Activated CD4-positive, CD25-positive, alpha-beta regulatory T cell treated with anti-CD3 and anti-CD28 coated beads, Interleukin-2, amount 50 U/mL, for 16 hours (primary cell): ENCODE results near the gene ANKDD1A.

Experiments
- DNase-seq: peaks from one replicate; pipeline ENCODE4 v3.0.0-alpha.2; 2020; ENCODE audit warnings: low read depth, low spot score

Gene ANKDD1A

DNA sequence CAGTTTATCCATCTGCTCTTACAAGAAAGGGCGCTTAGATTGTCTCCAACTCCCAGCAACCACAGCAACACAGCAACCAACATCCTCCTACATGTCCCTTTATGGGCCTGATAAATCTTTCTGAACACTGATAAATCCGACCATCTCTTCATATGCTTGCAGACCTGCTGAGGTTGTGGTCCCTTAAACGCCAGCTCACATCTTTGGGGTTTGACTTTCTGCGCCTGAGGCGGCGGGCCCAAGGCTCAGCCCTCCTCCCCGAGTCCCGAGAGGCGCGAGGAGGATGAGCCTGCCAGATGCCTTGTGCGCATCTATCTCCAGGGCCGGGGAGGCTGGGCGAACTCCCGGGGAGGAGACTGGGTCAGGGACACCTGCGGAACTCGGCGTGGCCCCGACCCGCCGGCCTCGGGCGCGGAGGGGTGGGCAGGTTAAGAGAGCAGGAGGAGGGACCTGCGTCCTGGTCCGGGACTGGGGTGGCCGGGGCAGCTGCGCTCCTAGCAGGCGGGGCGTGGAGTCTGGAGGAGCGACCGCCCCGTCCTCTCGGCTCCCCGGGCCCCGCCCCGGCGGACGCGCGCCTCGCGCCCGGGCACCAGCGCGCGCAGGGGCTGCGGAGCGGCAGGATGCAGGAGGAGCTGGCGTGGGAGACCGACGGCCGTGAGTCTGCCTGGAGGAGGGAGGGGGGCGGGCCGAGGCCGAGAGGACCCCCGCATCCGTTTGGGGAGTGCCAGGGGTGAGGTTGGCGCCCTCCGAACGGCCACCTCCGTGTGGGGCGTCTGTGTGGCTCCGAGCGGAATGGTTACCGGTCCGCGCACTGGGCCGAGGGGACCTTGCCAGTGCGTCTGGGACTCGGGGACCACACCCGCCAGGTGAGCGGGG is at the start of gene ANKDD1A:
Gene ANKDD1A (plus strand): TSS at position 592 of the 876 bp plus-strand sequence. CDS start 29 bp downstream, at position 621.
- no peak for DNase-seq

DNA sequence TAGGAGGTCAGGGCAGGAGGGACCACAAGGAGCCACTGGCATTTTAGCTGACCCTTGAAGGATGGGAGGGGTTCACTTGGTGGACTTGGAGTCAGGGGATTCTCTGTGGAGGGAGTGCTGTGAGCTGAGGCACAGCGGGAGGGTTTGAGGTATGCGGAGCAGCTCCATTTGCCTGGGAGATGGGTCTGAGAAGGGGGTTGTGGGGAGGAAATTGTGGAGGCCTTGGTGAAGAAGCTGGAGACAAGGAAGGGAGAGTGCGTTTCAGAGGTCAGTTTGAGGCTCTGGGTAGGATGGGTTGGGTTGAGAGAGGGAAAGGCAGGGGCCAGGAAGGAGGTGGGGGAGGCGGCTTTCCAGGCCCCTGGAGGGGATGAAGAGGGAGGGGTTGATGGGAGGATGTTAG is 49.7 kb upstream of the ANKDD1A start:
- no peak for DNase-seq

DNA sequence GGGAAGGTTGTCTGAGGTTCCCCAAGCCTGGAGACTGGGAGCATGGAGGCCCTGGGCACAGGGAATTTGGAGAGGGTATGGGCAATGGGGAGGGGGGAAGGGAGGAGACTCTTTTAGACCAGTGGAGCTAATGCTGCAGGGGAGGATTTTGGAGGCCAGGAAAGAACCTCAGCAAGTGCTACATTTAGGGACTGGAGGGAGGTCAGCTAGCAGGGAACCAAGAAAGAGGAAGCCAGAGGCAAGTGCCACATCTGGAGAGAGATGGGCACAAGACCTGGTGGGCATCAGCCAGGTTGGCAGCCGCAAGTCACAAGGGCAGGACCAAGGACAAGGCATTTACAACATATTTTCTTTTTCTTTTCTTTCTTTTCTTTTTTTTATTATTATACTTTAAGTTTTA is 49.3 kb upstream of the ANKDD1A start:
- no peak for DNase-seq

DNA sequence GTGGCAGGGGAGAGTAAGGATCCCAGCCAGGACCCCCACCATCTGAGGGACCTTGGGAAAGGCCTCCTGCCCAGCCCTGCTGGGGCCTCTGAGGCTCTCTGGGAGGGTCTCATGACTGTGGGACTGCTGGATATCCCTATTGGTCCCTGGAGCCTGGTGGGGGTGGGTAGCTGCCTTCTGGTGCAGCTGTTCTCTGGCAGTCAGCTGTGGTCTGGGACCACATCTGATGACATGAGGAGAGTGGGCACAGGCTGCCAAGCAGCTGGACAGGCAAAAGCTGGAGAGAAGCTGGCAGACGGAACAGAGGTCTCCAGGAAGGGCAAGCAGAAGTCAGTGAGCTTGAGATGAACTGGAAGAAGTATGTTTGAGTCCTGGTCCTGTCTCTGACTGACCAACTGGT is 47.6 kb upstream of the ANKDD1A start:
- no peak for DNase-seq

DNA sequence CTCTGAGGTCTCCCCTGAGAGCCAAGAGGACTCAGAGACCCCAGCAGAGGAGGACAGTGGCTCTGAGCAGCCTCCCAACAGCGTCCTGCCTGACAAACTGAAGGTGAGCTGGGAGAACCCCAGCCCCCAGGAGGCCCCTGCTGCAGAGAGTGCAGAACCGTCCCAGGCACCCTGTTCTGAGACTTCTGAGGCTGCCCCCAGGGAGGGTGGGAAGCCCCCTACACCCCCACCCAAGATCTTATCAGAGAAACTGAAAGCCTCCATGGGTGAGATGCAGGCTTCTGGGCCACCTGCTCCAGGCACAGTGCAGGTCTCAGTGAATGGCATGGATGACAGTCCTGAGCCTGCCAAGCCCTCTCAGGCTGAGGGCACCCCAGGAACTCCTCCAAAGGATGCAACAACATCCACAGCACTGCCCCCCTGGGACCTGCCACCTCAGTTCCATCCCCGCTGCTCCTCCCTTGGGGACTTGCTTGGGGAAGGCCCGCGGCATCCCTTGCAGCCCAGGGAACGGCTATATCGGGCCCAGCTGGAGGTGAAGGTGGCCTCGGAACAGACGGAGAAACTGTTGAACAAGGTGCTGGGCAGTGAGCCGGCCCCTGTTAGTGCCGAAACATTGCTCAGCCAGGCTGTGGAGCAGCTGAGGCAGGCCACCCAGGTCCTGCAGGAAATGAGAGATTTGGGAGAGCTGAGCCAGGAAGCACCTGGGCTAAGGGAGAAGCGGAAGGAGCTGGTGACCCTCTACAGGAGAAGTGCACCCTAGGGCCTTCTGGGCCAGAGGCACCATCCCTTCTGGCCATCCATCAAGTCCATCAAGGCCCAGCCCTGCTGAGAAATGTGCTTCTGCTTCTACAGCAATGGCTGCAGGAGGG is 46.3 kb upstream of the ANKDD1A start:
- no peak for DNase-seq

DNA sequence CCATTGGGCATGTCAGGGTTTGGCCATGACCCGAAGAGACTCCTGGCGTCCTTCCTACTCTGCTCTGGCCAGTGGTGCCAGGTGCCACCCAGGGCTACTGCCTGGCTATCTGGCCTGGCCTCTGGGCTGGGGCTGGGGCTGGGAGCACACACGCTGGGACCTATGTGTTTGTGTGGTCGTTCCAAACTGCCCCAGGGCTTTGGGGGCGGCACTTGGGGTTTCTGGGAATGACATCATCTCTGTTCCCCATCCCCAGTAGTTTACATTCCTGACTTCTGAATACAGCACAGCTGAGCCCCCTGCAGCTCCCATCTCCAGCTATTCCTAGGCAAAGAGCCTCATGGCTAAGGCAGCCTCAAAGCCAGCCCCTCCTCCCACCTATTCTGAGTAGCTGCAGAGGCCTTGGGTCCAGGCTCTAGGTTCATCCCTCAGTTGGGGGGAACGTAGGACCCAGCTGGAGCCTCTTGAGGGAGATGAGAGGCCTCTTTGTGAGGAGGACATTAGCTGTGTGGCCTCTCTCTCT is 45.6 kb upstream of the ANKDD1A start:
- DNase-seq: no peak

DNA sequence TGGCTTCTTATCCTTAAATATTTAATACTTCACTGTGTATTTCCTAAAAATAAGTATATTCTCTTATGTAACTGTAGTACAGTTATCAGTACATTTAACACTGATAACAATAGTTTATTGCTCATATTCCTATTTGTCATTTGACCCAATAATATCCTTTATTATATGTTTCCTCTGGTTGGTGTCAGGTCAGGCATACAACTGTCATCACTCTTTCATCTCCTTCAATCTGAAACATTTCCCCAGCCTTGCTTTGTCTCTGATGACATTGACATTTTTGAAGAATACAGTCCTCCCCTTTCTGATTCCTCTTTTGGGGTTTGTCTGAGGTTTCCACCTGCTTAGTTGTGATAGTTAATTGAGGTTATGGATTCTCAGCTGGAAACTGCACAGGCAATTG is 42.2 kb upstream of the ANKDD1A start:
- no peak for DNase-seq

DNA sequence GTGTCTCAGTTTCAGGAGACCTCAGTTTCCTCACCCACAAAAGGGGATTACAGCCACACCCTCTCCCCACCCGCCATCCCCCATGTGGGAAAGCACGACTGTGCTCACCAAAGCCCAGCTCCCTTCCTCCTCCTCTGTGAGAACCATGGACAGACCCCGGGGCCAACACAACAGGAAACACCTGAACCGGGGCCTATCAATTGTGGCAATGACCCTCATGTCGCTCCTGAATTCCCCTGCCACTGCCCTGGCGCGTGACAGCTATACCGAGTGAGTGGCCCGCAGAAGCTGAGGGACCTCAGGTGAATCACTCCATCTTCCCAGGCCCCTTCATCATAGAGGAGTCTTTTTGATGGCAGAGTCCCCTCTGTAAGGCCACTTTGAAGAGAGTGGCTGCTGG is 41.3 kb upstream of the ANKDD1A start:
- DNase-seq: no peak

DNA sequence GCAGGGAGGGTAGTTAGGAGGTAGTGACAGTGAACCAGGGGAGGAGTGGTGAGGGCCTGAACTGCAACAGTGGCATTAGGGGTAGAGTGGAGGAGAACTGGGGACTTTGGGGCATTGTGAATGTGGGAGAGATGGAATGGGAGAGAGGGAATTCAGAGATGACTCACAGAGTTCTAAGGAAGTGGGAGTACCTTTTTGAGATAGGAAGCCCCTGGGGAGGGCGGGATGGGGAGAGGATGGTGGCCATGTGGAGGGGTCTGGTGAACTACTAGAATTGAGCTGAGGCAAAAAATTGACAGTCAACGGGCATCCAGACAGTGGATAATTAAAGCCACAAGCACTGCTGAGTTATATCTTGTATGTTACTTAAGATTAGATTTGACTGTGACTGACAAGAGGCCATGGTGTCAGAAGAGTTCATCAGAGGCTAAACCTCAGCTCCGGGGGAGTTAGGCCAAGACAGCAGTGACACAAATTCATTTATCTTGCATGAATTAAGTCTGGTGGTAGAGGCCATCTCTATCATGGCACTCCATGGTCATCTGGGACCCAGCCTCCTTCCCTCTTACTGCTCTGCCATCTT is 36.0 kb upstream of the ANKDD1A start:
- no peak for DNase-seq

DNA sequence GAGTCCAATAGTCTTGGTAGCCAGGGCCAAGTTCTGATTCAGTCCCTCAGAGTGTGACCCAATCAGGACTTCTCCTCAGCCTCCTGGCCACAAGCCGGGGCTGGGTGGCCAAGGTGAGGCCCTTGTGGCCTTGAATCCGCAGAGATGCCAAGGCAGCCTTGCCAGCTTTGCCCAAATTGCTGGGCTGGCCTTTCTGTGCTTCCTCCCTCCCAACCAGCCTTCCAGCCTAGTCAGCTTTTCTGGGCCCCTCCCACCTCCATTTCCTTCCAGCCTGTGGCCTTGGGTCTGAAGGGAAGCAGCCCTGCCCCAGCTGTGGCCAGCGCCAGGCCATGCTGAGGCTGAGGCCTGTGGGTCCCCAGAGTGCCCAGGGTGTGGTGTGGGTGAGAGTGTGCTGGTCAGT is 34.3 kb upstream of the ANKDD1A start:
- no peak for DNase-seq

DNA sequence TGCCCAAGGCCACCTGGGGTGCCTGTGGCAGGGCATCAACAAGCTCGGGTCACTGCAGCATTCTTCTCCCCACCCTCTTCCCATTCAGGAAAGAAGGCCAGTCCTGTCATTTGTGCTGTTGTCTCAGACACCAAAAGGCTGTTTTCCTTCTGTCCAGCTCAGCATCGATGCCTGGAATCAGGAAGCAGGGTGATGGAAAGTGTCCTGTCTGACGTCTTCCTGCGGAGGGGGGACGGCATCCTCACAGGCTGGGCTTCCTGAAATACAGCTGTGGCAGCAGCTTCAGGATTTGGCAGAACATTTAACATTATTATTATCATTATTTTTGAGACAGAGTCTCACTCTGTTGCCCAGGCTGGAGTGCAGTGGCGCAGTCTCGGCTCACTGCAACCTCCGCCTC is 33.0 kb upstream of the ANKDD1A start:
- DNase-seq: no peak

DNA sequence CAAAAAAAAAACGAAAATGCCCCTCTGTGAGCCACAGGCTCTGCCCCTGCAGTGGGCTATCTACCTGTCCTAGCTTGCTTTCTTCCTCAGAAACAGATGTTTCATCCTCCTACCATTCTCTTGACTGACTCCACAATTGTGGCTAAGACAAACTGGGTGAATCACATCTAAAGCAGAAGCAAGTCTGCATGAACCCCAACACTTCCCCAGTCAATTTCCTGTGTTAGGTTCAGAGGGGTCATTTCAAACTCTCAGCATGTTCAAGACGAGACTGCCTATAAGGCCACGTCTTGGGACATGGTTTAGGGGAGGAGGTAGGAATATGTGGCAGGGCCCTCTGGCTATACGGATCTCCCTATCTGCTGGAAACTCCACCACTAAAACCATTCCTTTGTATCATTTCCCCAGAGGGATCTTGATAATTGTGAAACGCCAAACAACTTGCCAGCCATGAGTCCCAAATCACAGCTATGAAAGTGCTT is 28.6 kb upstream of the ANKDD1A start:
- DNase-seq: no peak

DNA sequence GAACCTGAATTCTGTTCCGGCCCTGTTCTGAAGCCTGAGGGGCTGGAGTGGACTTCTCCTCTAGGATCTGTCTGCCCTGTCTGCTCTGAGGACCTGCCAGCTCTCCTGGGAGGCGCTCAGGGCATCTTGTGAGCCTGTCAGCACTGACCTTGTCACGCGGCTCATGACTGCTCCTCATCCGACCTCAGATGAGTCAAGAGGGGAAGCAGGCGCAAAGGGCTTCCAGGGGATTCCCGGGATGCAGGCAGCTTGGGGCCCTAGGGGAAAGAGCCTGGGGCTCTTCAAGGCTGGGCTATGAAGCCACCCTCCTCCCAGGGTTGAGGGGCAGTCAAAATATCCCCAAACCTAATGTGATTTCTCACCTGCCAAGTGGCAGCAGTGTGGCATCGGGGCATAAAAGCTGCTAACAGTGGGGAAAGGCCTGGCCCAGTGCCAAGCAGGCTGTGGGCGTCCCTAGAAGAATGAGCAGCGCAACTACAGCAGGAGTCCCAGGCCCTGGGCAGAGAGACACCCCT is 27.6 kb upstream of the ANKDD1A start:
- no peak for DNase-seq

DNA sequence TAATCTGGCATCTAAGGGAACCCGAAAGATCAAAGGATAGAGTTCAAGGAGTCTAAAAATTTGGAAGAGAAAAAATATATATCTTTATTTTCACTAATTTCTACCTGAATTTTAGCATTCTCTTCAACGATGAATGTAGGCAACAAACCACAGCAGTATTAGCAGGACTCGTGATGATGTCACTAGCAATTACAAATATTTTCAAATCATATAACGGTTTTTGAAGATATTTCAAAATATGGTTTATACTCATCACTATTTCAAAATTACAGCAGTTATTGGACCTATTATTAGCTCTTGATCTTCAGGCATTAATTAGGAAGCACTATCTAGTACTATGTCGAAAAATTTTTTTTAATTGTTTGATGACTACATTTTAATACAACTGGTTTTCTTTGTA is 27.0 kb upstream of the ANKDD1A start:
- DNase-seq: no peak

DNA sequence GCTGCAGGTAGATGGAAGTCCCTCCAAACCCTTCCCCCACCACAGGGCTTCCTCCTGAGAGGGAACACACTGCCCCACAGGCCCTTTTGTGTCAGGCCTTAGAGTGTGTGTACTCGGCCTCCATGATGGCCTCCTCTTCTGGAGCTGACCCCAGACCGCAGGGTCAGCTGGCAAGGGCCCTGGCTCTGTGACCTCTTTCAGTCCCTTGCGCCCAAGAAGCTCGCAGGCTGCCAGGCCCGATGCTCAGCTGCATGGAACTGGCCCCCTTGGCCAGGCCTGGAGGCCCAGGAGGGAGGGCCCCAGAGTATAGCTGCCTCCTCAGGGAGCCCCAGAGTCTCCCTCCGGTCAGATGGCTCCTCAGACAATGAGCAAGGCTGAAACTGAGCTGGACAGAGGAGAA is 23.4 kb upstream of the ANKDD1A start:
- DNase-seq: no peak

DNA sequence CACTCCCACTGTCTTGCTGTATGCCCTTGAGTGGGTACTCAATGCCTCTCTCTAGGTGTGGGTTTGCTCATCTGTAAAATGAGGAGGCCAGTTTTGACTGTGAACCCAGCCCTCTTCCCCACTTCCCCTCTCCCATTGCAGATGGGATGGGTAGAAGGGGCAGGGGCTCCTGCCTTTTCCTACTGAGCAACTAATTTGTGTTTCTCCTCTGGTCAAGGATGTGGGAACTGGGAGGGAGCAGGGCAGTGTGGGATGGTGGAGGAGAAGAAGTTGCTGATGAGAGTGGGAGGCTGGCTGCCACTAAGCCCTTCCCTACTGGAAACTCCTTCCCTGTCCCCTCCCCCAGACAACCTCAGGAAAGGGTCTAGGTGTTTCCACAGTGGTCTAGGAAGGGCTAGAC is 20.1 kb upstream of the ANKDD1A start:
- no peak for DNase-seq

DNA sequence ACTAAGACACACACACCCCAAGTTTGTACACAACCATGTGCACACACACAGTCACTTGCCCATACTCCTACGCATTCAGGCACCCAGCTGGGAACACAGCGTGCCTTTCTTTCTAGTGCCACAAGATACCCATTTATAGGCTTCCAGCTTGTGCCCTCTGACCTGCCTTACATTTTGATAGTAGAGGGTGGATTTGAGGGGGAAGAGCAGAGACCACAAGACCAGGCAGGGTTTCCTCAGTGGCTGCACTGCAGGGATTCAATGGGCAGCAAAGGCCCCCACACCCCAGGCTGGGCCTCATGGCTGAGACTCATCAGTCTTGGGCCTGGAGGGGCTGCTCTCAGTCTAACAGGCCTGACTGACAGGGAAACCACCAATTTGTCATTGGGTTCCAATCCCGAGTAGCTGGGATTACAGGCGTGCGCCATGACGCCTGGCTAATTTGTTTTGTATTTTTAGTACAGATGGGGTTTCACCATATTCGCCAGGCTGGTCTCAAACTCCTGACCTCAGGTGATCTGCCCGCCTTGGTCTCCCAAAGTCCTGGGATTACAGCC is 18.8 kb upstream of the ANKDD1A start:
- DNase-seq: no peak

DNA sequence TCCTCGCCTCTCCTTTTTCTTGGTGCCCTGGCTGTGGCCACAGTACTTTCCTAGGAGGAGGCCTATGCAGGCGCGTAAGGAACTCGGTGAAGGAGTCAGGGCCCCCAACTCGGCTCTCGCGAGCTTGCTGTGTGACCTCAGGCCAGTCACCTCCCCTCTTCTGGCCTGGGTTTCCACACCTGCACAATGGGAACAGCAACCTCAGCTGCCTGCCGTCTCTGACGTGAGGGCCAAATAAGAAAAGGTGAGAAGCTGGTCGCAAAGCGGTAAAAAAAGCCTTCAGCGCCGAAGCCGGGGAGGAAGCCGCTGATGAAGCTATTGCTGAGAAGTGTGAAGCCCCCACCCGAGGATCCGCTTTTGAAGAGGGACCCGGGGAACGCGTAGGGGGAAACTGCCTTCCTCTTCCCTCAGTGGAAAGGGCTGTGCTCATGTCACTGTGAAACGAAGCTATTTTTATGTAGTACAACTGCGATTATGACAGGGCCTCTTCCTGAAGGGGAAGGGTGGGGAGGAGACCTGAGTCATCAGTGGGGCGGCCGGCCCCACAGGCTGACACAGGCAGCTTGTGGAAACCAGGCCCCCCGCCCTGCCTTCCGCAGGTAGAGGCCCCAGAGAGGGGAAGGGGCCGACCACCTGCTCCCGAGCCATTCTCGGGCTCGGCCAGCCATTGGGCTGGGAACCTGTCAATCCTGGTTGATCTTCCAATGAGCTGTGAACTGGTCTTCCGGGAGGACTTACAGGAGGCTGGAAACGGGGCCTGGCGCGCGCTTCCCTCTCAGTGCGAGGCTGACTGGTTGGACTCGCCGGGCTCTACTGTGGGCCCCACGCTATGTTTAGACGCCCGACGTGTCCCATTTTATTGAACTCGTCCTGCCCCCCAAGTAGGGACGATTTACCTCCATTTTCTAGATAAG is 18.0 kb upstream of the ANKDD1A start:
- peak; percentile 89 for DNase-seq

DNA sequence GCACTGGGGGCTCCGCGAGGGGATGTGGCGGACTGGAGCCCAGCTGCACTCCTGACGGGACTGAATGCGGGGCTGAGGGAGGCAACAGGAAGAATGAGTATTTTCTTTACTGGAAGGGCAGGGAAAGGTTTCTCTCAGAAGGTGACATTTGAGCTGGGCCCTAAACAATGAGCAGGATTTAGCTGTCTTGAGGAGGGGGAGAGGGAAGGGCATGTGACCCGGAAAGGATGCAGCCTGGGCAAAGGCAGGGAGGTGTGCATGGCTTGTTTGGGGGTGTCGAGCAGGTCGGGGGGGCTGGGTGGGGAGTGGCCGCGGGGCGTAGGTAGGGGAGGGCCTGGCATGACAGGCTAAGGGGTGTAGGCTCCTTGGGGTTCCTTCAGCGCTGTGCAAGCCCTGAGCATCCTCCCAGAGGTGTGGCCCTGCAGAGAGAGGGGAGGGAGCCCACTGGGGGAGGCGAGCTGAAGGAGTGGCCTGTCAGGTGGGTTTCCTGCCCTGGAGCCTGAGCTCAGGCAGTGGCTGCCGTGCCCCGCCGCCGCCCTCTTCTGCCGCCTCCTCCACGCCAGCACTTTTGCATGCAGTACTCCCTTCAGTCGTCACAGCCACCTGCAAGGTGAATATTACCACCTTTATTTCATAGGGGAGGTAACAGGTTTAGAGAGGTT is 17.2 kb upstream of the ANKDD1A start:
- peak; percentile 63 for DNase-seq
